GM12878 (cell line): Measurements from ENCODE around the gene PNISR. TPM values are rescaled to one million over a fixed set of nuclear protein-coding genes. Genes with fewer than 3 reads are reported as not detected.

Experiments used
- CBX3 ChIP-seq: fragments of 200-600 bp; sonication (generic); IDR thresholded peaks from 2 replicates; pipeline ENCODE4 v1.6.1; 2016; ENCODE audit warnings: low read depth, borderline replicate concordance
- CBX5 ChIP-seq: sonication (generic); IDR thresholded peaks from 2 replicates; pipeline ENCODE4 v1.6.1; 2016; ENCODE audit warnings: low read depth, moderate library complexity, mild to moderate bottlenecking, inconsistent platforms
- CHD2 ChIP-seq: IDR thresholded peaks from 2 replicates; pipeline ENCODE4 v1.6.1; 2011; ENCODE audit warnings: low read depth, low read length, improper control_type of control experiment, borderline replicate concordance
- CHD4 ChIP-seq: fragments of 200-600 bp; sonication (generic); IDR thresholded peaks from 2 replicates; pipeline ENCODE4 v1.6.1; 2016; ENCODE audit warnings: mild to moderate bottlenecking
- EED ChIP-seq: sonication (generic); IDR thresholded peaks from 2 replicates; pipeline ENCODE4 v1.6.1; 2016; ENCODE audit warnings: antibody characterized with exemption, low read depth
- EGR1 ChIP-seq, 2 experiments: IDR thresholded peaks; 1 replicate in 1 of 2; 2 replicates in 1 of 2; pipeline ENCODE4 v1.6.1; 2011 to 2012; ENCODE audit warnings: low read depth in 2 of 2, low read length in 2 of 2, borderline replicate concordance in 1 of 2, mild to moderate bottlenecking in 1 of 2, moderate library complexity in 1 of 2
- HDAC2 ChIP-seq: fragments of 200-600 bp; sonication (generic); IDR thresholded peaks from 2 replicates; pipeline ENCODE4 v1.6.1; 2017
- KAT2A ChIP-seq: conservative IDR thresholded peaks from 2 replicates; pipeline ENCODE4 v1.6.1; 2011; ENCODE audit warnings: low read depth, low read length; ENCODE audit not compliant: control insufficient read depth
- MTA2 ChIP-seq: fragments of 450-650 bp; IDR thresholded peaks from 2 replicates; pipeline ENCODE4 v1.6.1; 2016; ENCODE audit warnings: low read depth, mild to moderate bottlenecking, moderate library complexity
- MYB ChIP-seq: fragments of 150-350 bp; IDR thresholded peaks from 2 replicates; pipeline ENCODE4 v1.6.1; 2014; ENCODE audit warnings: mild to moderate bottlenecking, low read depth, low read length, borderline replicate concordance
- NBN ChIP-seq: fragments of 450-650 bp; IDR thresholded peaks from 2 replicates; pipeline ENCODE4 v1.6.1; 2016
- NR2C2 ChIP-seq: IDR thresholded peaks from 2 replicates; pipeline ENCODE4 v1.6.1; 2011; ENCODE audit warnings: borderline replicate concordance, low read depth; ENCODE audit not compliant: control insufficient read depth, insufficient read length
- PAX8 ChIP-seq: fragments of 450-650 bp; IDR thresholded peaks from 2 replicates; pipeline ENCODE4 v1.6.1; 2017; ENCODE audit warnings: mild to moderate bottlenecking, moderate library complexity
- RCOR1 ChIP-seq: conservative IDR thresholded peaks from 2 replicates; pipeline ENCODE4 v1.6.1; 2012; ENCODE audit warnings: low read depth, low read length, improper control_type of control experiment
- SIN3A ChIP-seq: IDR thresholded peaks from 2 replicates; pipeline ENCODE4 v1.6.1; 2012; ENCODE audit warnings: low read depth, low read length, improper control_type of control experiment
- SMAD1 ChIP-seq: fragments of 450-650 bp; IDR thresholded peaks from 2 replicates; pipeline ENCODE4 v1.6.1; 2018; ENCODE audit warnings: mild to moderate bottlenecking, low read depth; ENCODE audit not compliant: partially characterized antibody
- SPI1 ChIP-seq: IDR thresholded peaks from 2 replicates; pipeline ENCODE4 v1.6.1; 2011; ENCODE audit warnings: low read depth, mild to moderate bottlenecking, low read length, moderate library complexity, borderline replicate concordance; ENCODE audit not compliant: insufficient read depth
- TARDBP ChIP-seq: IDR thresholded peaks from 2 replicates; pipeline ENCODE4 v1.6.1; 2016; ENCODE audit warnings: borderline replicate concordance
- YBX1 ChIP-seq: fragments of 450-650 bp; IDR thresholded peaks from 2 replicates; pipeline ENCODE4 v1.6.1; 2016; ENCODE audit warnings: antibody characterized with exemption
- ZNF24 ChIP-seq: fragments of 450-650 bp; IDR thresholded peaks from 2 replicates; pipeline ENCODE4 v1.6.1; 2017; ENCODE audit warnings: antibody characterized with exemption, mild to moderate bottlenecking
- ZSCAN29 ChIP-seq: fragments of 450-650 bp; IDR thresholded peaks from 2 replicates; pipeline ENCODE4 v1.6.1; 2017; ENCODE audit warnings: mild to moderate bottlenecking, moderate library complexity
- ZZZ3 ChIP-seq: IDR thresholded peaks from 2 replicates; pipeline ENCODE4 v1.6.1; 2011; ENCODE audit warnings: low read depth; ENCODE audit not compliant: control insufficient read depth, insufficient read length
- polyA plus RNA-seq, 11 experiments: library from polyadenylated mRNA; depleted of rRNA in 4 of 11; unstranded in 6 of 11; stranded (reverse) in 5 of 11; fragments of >200 nt; fragmentation: Nextera tagmentation in 4 of 11; fragmentation: Illumina TruSeq in 1 of 11; extraction: Ambion mirVana in 4 of 11; extraction: Trizol in 1 of 11; gene quantifications; 1 replicate in 1 of 11; 2 replicates in 10 of 11; pipeline versions ENCODE4 v1.2.1 to v1.2.3, GENCODE V29; 2011 to 2016; ENCODE audit warnings: inconsistent platforms in 2 of 11, missing spikeins in 2 of 11, low read depth in 1 of 11
- total RNA-seq, 4 experiments: library from RNA; depleted of rRNA in 3 of 4; stranded (reverse); fragments of >200 nt in 3 of 4; fragmentation: Illumina TruSeq in 1 of 4; extraction: Trizol in 1 of 4; gene quantifications; 2 replicates each; pipeline versions ENCODE4 v1.2.1 to v1.2.3, GENCODE V29; 2013 to 2021
- TF ChIP-seq, protein P1 (sequence below): IDR thresholded peaks from 2 replicates; pipeline ENCODE4 v1.6.1; 2012; ENCODE audit warnings: improper control_type of control experiment, low read depth, low read length; ENCODE audit not compliant: insufficient replicate concordance
- TF ChIP-seq, protein P2 (sequence below): fragments of 450-650 bp; IDR thresholded peaks from 2 replicates; pipeline ENCODE4 v1.6.1; 2016; ENCODE audit warnings: mild to moderate bottlenecking
- TF ChIP-seq, protein P3 (sequence below): IDR thresholded peaks from 2 replicates; pipeline ENCODE4 v1.6.1; 2012; ENCODE audit warnings: low read length, inconsistent platforms

PNISR gene
- total and polyA plus RNA-seq, 10 of the 15 experiments (the other 5 are each of a cell fraction or from before 2014, with no cell fraction given), result 79.1 to 180 (median 105) TPM

DNA sequence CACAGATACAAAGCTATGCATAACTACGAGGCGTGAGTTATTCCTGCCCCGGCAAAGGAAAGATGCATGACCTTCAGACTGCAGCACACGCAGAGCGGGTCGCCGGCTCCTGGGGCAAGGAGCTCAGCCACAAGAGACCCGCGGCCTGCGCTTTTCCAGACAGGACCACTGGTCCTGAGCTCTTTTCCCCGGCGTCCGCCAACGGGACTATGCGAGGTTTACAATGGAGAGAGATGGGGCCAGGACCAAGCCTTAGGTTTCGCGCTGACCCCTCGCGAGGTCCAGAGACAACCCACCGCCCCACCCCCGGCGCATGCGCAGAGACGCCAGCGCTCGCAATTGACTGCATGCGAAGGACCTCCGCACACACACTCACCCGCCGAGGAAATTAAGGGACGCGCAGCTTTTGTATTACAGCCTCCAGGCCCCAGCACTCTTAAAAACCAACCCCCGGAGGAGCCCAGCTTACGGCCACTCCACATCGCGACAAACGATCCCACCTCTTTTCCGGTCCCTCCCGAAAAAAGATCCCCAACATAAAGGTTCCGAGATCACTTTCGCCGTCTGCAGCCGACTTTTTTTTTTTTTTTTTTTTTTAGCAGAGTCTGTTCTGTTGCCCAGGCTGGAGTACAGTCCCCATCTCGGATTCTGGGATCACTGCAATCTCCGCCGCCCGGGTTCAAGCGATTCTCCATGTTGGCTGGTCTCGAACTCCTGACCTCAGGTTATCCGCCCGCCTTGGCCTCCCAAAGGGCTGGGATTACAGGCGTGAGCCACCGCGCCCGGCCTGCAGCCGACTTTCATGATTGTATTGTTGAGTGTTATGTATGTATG is 31.2 kb downstream of the PNISR start, which contains the start of gene COQ3 (continued):
- TF ChIP-seq, protein P1, sequence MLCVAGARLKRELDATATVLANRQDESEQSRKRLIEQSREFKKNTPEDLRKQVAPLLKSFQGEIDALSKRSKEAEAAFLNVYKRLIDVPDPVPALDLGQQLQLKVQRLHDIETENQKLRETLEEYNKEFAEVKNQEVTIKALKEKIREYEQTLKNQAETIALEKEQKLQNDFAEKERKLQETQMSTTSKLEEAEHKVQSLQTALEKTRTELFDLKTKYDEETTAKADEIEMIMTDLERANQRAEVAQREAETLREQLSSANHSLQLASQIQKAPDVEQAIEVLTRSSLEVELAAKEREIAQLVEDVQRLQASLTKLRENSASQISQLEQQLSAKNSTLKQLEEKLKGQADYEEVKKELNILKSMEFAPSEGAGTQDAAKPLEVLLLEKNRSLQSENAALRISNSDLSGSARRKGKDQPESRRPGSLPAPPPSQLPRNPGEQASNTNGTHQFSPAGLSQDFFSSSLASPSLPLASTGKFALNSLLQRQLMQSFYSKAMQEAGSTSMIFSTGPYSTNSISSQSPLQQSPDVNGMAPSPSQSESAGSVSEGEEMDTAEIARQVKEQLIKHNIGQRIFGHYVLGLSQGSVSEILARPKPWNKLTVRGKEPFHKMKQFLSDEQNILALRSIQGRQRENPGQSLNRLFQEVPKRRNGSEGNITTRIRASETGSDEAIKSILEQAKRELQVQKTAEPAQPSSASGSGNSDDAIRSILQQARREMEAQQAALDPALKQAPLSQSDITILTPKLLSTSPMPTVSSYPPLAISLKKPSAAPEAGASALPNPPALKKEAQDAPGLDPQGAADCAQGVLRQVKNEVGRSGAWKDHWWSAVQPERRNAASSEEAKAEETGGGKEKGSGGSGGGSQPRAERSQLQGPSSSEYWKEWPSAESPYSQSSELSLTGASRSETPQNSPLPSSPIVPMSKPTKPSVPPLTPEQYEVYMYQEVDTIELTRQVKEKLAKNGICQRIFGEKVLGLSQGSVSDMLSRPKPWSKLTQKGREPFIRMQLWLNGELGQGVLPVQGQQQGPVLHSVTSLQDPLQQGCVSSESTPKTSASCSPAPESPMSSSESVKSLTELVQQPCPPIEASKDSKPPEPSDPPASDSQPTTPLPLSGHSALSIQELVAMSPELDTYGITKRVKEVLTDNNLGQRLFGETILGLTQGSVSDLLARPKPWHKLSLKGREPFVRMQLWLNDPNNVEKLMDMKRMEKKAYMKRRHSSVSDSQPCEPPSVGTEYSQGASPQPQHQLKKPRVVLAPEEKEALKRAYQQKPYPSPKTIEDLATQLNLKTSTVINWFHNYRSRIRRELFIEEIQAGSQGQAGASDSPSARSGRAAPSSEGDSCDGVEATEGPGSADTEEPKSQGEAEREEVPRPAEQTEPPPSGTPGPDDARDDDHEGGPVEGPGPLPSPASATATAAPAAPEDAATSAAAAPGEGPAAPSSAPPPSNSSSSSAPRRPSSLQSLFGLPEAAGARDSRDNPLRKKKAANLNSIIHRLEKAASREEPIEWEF, result no peak
- TF ChIP-seq CBX5 (0 out of 2 replicates have a peak, but pooled peaks have one; percentile 68), YBX1 (no peak), SMAD1 (no peak), EGR1 (IDR thresholded peaks at IDR 0.05; ENCODE audit: borderline replicate concordance in 1 of 2, low read depth in 2 of 2, low read length in 2 of 2) (no peak), MYB (no peak), SPI1 (no peak), ZZZ3 (no peak), ZSCAN29 (no peak), NR2C2 (no peak), PAX8 (no peak), EED (no peak), CHD2 (peak; percentile 84), ZNF24 (no peak), NBN (peak; percentile 80), MTA2 (no peak), RCOR1 (no peak), SIN3A (peak; percentile 34; the same call in 1 of the 2 replicates), TARDBP (no peak), CBX3 (no peak), KAT2A (no peak), CHD4 (no peak), HDAC2 (no peak)
- TF ChIP-seq, protein P2, sequence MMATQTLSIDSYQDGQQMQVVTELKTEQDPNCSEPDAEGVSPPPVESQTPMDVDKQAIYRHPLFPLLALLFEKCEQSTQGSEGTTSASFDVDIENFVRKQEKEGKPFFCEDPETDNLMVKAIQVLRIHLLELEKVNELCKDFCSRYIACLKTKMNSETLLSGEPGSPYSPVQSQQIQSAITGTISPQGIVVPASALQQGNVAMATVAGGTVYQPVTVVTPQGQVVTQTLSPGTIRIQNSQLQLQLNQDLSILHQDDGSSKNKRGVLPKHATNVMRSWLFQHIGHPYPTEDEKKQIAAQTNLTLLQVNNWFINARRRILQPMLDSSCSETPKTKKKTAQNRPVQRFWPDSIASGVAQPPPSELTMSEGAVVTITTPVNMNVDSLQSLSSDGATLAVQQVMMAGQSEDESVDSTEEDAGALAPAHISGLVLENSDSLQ, result peak; percentile 13; the same call in 1 of the 2 replicates
- TF ChIP-seq, protein P3, sequence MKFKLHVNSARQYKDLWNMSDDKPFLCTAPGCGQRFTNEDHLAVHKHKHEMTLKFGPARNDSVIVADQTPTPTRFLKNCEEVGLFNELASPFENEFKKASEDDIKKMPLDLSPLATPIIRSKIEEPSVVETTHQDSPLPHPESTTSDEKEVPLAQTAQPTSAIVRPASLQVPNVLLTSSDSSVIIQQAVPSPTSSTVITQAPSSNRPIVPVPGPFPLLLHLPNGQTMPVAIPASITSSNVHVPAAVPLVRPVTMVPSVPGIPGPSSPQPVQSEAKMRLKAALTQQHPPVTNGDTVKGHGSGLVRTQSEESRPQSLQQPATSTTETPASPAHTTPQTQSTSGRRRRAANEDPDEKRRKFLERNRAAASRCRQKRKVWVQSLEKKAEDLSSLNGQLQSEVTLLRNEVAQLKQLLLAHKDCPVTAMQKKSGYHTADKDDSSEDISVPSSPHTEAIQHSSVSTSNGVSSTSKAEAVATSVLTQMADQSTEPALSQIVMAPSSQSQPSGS, result peak; percentile 39; the same call in 1 of the 2 replicates
